ENCODE data around the gene TPRX1.
A peak's percentile ranks its signal among the peaks of the same experiment; 100 is the strongest.
"Not testable (repeated sequence)": the region's sequence is repeated elsewhere in the genome, so short reads cannot be mapped to it uniquely, and the experiment has no call there.

TPRX1 gene

DNA sequence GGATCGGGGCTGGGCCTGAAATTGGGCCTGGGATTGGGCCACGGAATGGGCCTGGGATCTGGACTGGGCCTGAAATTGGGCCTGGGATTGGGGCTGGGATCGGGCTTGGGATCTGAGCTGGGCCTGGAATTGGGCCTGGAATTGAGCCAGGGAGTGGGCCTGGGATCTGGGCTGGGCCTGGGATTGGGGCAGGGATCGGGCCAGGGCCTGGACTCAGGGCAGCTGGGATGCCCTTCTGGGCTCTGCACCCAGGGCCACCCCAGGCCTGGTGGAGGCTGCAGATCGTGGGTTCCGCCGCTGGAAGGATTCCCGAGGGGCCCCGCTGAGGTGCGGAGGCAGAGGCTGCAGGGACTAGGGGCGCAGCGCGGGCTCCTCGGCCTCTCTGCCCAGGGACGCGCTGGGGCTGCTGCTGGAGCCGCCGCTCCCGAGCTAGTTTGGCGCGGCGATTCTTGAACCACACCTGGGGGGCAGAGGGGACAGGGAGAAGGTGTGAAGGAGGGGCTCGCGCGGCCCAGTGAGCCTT is 1.8 kb downstream of the TPRX1 start:
- DNase-seq (ENCODE audit: insufficient read length, low spot score) (no peak), FAIRE-seq (no peak)

DNA sequence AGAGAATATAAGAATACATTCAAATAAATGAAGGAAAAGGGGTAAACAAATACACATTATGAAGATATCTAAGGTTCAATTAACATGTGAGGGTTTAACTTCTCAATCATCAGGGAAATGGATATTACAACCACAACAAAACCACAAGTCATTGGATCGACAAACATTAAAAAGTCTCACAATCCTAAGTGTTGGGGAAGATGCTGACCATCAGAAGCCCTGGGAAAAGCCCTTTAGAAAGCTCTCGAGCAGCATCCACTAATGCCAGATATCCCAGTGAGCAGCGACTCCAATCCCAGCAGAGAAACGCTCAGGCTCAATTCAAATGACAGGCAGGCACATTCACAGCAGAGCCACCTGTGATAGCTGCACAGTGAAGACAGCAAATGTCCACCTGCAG is 3.1 kb downstream of the TPRX1 start:
- FAIRE-seq, result no peak
- no peak for DNase-seq (ENCODE audit: insufficient read length, low spot score)

DNA sequence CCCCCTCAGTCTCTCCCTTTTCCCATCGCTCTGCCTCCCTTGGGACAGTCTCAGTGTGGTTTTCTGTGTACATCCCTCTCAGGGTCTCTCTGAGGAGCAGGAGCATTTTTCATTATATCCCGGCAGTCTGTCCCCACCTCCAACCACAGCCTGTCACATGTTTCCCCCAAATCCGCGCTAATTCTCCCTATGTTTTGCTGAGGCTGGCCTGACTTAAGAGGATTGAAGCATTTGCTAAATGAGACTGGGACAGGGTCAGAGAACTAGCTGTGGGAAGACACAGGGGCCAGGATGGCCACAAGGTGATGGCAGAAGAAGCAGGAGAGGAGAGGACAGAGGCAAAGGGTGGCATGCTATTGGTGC is 5.5 kb downstream of the TPRX1 start:
- DNase-seq (ENCODE audit: insufficient read length, low spot score) (no peak), FAIRE-seq (no peak)

DNA sequence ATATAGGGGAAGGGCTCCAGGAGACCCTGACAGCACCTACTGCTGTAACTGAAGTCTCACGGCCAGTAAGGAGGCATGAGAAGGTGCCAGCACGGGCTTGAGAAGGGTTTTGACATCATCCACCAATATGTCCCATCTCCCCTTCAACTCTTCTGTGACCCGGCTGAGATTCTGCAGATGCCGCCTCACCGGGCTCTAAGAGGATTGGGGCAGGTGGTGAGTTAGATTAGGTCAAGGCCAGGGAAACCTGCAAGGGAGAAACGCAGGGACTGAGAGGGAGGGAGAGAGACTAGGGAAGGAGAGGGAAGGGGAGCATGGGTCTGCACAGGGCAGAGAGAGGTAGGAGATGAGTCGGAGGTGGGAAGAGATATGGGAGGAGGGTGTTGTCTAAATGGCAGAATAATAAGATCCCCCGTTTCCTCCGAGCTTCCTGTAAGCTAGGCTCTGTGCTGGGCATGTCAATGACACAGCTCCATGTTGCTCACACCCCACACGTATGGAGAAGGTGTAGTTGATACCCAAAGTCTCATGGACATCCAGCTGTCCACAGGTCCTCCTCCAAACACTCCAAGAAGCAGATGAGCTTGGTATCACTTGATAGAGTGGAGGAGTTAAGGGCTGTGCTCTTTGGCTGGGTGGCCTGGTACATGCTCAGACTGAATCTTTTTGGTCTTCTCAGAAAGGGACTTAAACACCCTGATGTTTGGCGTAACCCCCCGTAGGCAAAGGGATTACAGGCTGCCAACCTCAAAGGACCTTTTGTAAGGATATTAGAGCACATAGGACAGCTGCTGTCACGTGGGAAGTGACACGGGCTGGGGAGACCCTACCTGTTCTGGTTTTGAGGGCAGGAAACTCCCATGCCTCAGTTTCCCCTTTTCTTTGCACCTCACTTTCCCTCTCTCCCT is 6.1 kb downstream of the TPRX1 start:
- DNase-seq (ENCODE audit: insufficient read length, low spot score) (no peak), FAIRE-seq (no peak)

DNA sequence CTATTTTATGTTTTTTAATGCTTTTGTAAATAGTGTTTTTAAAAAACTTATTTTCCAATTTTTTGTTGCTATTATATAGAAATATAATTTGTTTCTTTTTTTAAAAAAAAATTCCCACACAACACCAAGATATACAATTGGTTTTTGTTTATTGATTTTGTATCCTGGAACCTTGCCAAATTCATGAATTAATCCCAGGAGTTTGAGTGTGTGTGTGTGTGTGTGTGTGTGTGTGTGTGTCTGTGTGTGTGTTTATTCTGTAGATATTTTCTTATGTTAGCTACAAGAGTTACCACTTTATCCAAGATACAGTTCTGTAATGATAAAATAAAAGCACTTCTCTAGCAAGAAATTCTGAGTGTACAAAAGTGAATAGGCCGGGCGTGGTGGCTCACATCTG is 7.6 kb downstream of the TPRX1 start:
- no peak for FAIRE-seq
- DNase-seq (ENCODE audit: insufficient read length, low spot score), result no peak

DNA sequence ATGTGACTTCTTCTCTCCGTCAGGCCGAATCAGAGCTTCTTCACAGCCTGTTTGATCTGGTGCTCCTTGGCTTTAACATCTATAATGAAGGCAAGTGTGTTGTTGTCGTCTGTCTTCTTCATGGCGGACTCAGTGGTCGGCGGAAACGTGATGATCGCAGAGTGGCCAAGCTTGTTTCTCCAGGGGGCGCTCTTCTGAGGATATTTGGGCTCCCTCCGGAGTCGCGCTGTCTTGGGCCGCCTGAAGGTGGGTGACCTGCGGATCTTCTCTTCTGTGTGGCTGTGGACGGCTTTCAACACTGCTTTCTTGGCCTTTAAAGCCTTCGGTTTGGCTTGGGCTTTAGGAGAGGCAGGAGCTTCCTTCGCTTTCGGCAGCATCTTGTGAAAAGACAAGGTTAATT is 9.8 kb downstream of the TPRX1 start:
- no peak for DNase-seq (ENCODE audit: insufficient read length, low spot score)
- no peak for FAIRE-seq

DNA sequence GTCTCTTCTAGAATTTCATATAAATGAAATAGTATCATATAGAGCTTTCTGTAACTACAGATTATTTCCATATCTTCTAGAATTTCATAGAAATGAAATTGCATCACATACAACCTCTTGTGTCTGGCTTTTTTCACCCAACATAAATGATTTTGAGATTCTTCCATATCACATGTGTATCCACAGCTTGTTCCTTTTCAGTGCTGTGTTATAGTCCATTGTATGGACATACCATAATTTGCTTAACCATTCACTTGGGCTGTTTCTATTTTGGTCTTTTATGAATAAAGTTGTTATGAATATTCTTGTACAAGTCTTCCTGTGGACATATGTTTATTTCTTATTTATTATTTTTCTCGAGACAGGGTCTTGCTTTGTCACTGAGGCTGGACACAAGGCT is 11.7 kb downstream of the TPRX1 start:
- no peak for FAIRE-seq

DNA sequence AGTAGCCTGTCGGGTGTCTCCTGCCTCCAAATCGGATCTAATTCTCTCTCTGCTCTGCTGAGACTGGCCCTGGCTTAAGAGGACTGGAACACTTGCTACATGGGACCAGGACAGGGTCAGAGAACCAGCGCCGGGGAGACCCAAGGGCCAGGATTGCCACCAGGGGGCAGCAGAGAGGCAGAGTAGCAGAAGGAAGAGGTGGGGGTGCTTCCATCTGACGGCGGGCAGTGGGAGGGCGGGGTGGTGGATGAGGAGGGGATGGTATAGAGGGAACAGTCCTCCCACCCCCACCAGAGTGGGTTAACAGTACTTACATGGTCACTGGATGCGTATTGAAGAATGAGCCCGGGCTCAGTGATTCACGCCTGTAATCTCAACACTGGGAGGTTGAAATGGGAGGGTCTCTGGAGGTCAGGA is 13.9 kb downstream of the TPRX1 start:
- DNase-seq (ENCODE audit: insufficient read length, low spot score) (peak; percentile 85), FAIRE-seq (peak; percentile 36)

More for the DNA sequence above, 11.7 kb downstream of the TPRX1 start:
- DNase-seq (ENCODE audit: insufficient read length, low spot score), result no peak

DNA sequence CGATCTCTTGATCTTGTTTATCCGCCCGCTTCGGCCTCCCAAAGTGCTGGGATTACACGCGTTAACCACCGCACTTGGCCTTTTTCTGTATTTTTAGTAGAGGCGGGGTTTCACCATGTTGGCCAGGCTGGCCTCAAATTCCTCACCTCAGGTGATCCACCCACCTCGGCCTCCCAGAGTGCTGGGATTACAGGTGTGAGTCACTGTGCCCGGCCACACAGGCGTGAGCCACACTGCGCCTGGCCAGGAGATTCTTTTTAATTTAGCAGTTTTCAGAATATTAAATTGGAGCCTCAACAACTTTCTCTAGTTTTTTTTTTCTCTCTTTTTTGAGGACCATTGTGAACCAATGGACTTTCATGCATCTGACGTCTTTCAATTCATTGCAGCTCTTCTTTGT is 14.5 kb downstream of the TPRX1 start:
- not testable (repeated sequence) for FAIRE-seq; DNase-seq (ENCODE audit: insufficient read length, low spot score)

DNA sequence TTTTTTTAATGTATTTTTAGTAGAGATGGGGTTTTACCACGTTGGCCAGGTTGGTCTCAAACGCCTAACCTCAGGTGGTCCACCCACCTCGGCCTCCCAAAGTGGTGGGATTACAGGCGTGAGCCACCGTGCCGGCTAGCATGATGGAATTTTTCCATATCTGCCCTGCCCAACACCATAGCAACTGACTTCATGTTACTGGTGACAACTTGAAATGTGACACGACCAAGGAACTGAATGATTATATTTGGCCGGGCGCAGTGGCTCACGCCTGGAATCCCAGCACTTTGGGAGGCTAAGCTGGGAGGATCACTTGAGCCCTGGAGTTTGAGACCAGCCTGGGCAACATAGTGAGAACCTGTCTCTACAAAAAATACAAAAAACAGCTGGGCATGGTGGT is 17.0 kb downstream of the TPRX1 start:
- DNase-seq (ENCODE audit: insufficient read length, low spot score); FAIRE-seq: not testable (repeated sequence)

DNA sequence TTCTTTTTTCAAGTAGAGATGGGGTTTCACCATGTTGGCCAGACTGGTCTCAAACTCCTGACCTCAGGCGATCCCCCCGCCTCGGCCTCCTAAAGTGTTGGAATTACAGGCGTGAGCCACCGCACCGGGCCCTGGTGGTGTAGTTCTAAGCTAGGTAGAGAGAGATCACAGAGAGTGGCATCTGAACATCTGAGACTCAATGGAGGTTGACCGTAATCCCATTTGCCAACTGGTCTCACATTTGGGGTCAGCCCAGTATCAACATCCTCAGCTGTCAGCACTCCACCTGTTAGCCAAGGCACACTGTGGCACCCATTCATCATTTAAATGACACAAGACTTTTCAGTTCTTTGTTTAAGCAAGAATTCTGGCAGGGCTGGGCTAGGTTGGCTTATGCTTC is 17.8 kb downstream of the TPRX1 start:
- no peak for DNase-seq (ENCODE audit: insufficient read length, low spot score)
- no peak for FAIRE-seq

DNA sequence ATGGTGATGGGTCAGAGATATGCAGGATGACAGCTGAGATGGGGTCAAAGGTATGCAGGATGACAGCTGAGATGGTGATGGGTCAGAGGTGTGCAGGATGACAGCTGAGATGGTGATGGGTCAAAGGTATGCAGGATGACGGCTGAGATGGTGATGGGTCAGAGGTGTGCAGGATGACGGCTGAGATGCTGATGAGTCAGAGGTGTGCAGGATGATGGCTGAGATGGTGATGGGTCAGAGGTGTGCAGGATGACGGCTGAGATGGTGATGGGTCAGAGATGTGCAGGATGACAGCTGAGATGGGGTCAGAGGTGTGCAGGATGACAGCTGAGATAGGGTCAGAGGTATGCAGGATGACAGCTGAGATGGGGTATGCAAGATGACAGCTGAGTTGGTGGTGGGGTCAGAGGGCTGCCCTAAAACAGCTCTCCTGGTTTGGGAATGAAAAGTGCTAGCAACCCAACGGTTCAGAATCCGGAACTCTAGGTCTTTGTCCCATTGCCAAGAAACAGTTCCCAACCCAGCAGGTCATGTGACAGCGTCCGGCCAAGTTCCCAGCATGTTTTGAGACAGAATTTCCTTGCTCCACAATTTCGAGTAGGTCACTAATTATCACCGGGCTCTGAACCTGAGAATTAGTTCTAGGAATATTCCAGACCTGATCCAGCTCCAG is 22.6 kb downstream of the TPRX1 start:
- DNase-seq (ENCODE audit: insufficient read length, low spot score) (no peak), FAIRE-seq (peak; percentile 62)

DNA sequence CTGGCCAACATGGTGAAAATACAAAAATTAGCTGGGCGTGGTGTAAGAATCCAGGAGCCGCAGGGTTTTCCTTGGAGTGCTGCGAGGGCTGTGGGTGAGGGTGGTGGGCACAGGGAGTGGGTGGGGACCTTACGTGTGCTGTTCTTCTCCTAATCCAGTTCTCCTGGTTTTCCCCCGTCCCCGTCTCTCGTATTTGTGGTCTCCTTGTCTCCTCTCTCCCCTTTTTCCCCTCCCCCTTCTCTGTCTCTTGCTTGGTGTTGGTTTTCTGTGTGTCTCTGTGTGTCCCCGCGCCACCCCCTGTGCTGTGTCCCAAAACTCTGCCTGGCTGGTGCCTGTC is 24.2 kb downstream of the TPRX1 start:
- DNase-seq (ENCODE audit: insufficient read length, low spot score) (no peak), FAIRE-seq (no peak)

DNA sequence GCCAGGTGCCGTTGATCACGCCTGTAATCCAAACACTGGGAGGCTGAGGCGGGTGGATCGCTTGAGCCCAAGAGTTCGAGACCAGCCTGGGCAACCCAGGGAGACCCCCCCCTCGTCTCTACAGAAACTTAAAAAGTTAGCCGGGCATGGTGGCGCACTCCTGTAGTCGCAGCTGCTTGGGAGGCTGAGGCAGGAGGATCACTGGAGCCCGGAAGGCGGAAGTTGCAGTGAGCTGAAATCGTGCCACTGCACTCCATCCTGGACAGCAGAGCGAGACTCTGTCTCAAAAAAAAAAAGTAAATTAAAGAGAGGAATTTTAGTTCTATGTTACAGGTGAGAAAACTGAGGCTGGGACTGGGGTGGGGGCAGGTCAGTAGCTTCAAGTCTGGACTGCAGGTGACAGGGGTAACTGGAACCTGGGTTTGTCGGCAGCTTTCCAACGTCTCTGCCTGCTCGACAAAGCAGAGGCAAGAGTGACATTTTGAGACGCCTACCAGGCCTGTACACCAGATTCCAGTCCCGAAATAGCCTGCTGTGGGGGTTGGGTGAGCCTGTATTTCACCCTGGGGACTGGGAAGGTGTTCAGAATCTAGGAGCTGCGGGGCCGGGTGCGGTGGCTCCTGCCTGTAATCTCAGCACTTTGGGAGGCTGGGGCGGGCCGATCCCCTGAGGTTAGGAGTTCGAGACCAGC is 24.7 kb downstream of the TPRX1 start:
- DNase-seq (ENCODE audit: insufficient read length, low spot score) (no peak), FAIRE-seq (no peak)

DNA sequence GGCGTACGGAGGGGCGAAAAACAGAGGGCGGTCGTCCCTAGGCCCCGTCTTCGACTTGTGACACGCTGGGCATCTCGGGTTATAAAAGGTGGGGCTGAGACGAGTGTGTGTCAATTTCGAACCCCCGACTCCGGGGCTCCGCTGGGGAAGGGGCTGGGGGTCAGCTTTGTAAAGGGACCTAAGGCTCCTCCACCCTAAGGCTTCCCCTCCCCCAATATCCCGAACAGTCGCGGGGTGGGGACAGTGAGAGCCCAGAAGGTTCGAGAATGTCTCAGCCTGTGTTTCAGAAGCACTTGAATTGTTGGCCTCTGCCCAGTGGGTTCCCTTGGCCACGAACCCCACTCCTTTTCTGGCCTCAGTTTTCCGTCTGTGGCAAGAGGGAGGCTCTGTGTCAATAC is 25.4 kb downstream of the TPRX1 start:
- DNase-seq (ENCODE audit: insufficient read length, low spot score) (no peak), FAIRE-seq (no peak)

DNA sequence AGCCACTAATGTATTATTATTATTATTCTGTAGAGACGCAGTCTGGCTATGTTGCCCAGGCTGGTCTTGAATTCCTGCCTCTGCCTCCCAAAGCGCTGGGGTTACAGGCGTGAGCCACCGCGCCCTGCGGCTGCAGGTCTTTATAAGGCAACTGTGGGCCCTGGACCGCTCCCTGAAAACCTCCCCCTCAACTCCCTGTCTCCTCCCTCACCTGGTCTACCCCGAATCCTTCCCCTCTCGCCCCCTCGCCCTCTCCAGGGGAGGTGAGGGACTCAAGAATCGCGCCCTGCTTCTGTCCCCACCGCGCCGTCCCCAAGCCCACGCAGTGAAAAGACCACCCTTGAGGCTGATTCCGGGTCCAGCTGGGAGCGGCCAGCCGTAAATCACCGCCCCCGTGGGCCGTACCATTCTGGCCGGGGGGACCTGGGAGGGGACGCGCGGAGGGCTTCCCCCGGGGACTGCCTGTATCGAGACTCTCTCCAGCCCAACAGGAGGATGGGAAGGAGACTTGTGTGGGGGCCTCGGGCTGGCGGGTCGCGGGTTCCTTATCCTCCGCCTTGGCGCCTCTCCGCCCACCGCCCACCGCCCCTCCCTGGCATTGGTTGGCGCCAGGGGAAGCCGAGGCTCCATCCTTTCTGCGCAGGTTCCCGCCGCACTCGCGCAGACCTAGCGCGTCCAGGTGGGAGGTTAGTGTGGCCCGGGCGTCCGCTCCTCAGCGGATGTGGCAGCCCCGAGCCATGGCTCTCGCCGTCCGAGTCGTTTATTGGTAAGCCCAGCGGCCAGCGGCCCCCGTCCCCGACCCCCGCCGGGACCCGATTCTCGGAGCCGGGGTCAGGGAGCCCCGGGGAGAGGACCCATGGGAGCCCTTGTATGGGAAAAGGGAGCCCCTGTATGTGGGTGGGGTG is 26.1 kb downstream of the TPRX1 start, which contains the start of gene SELENOW:
SELENOW (plus strand) TSS at position 655 of the 905 bp plus-strand sequence; CDS start at position 738, 83 bp downstream.
- FAIRE-seq (peak; percentile 33), DNase-seq (ENCODE audit: insufficient read length, low spot score) (peak; percentile 88)

DNA sequence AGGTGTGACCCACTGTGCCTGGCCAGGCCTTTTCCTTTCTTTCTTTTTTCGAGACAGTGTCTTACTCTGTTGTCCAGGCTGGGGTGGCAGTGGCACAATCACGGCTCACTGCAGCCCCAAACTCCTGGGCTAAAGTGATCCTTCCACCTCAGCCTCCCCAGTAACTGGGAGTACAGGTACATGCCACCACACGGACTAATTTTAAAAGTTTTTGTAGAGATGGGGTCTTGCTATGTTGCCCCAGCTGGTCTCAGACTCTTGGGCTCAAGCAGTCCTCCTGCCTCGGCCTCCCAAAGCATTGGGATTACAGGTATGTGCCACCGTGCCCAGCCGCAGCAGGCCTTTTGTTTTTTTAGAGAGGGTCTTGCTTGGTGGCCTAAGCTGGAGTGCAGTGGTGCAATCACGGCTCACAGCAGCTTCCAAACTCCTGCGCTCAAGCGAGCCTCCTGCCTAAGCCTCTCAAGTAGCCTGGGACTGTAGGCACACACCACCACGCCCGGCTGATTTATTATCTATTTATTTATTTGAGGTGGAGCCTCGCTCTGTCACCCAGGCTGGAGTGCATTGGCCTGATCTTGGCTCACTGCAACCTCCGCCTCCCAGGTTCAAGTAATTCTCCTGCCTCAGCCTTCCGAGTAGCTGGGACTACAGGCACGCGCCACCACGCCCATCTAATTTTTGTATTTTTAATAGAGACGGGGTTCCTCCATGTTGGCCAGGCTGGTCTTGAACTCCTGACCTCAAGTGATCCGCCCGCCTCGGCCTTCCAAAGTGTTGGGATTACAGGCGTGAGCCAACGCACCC is 26.9 kb downstream of the TPRX1 start:
- not testable (repeated sequence) for FAIRE-seq

DNA sequence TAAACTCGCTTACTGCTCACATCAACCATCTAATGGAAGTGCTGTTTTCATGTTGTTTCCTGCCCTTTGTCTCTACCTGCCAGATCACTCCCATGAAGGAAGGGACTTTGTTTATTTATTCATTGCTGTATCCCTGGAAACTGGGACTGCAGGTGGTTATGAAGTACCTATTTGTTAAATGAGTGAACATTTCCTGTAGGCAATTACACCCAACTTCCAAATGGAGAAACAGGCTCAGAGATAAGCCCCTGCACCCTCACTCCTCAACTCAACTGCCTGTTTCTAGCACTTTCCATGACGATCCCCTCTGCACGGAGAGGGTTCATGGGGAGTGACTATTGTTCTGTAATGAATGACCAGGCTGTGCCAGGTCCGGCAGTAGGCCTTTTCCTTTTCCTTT is 27.8 kb downstream of the TPRX1 start:
- DNase-seq (ENCODE audit: insufficient read length, low spot score), result no peak
- no peak for FAIRE-seq

More for the DNA sequence above, 26.9 kb downstream of the TPRX1 start:
- DNase-seq (ENCODE audit: insufficient read length, low spot score), result not testable (repeated sequence)

DNA sequence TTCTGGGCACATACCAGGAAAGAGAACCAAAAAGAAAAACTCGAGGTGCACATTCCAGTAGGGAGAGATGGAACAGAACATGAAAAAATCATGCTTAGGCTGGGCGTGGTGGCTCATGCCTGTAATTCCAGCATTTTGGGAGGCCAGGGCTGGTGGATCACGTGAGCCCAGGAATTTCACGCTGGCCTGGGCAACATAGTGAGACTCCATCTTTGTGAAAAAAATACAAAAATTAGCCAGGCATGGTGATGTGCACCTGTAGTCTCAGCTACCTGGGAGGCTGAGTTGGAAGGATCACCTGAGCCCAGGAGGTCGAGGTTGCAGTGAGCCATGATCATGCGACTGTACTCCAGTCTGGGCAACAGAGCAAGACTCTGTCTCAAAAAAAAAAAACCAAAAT is 33.1 kb downstream of the TPRX1 start:
- DNase-seq (ENCODE audit: insufficient read length, low spot score); FAIRE-seq: not testable (repeated sequence)
